ENCODE results near the gene ARHGAP28.

GRCh38 chr18:6793455-6793854, 63.9 kb downstream of the ARHGAP28 start:
- no peak for TF ChIP-seq POLR2AphosphoS5 (IDR thresholded peaks at IDR 0.05; ENCODE audit: low read depth, low read length)
- TF ChIP-seq POLR2A (IDR thresholded peaks at IDR 0.05; ENCODE audit: low read depth, low read length) = no peak
- TF ChIP-seq TAF1 (IDR thresholded peaks at IDR 0.05; ENCODE audit: borderline replicate concordance, low read depth, low read length) = no peak

Data from GM12892 (cell line).